GM12878 (cell line): ENCODE results near the gene NOVA2. TPM values are rescaled to one million over a fixed set of nuclear protein-coding genes. Genes with fewer than 3 reads are reported as not detected.
A peak's percentile ranks its signal among the peaks of the same experiment; 100 is the strongest.
"Not testable (repeated sequence)": the region's sequence is repeated elsewhere in the genome, so short reads cannot be mapped to it uniquely, and the experiment has no call there.

Experiments
- ATAC-seq: fragments of 200-7000 bp; cut with Tn5 transposase; 3 replicates; pipeline ENCODE4 v1.9.1; 2020; ENCODE audit warnings: mild to moderate bottlenecking, moderate library complexity
- BruUV-seq: library from RNA; stranded (reverse); fragments of 400-500 nt; replicated peaks from 2 replicates; lab custom pipeline; 2021; lab: Mats Ljungman, UMichigan
- CTCF ChIA-PET: fragments of 300-600 bp; sonication (Branson Sonifier 250); formaldehyde crosslinking; extraction: SDS; loops from one replicate; lab custom pipeline; 2021; ENCODE audit warnings: inconsistent platforms; lab: Yijun Ruan, JAX
- POLR2A ChIA-PET: fragments of 350-600 bp; formaldehyde crosslinking; extraction: SDS; loops from one replicate; lab custom pipeline; 2021; ENCODE audit warnings: inconsistent platforms; lab: Charles Lee
- RAD21 ChIA-PET: fragments of 300-600 bp; sonication (Branson Sonifier 250); formaldehyde crosslinking; loops from one replicate; lab custom pipeline; 2023; ENCODE audit warnings: antibody characterized with exemption; ENCODE audit not compliant: unreplicated experiment; lab: Charles Lee
- SMC1A ChIA-PET: fragments of 300-600 bp; sonication (Branson Sonifier 250); formaldehyde crosslinking; loops from one replicate; lab custom pipeline; 2023; ENCODE audit not compliant: unreplicated experiment, uncharacterized antibody; lab: Charles Lee
- DNase-seq: peaks from one replicate; pipeline ENCODE4 v3.0.0-alpha.2; 2011; ENCODE audit warnings: low read depth, low spot score
- FAIRE-seq: peaks from 3 replicates; lab custom pipeline; 2011; peaks lifted over from hg19 to GRCh38; lab: Jason Lieb, UNC
- H2AFZ ChIP-seq: 2 replicates; pipeline ENCODE4 v1.6.0; 2011; ENCODE audit warnings: low read depth, low read length, control low read depth; ENCODE audit not compliant: control insufficient read depth
- H3K27ac ChIP-seq: 2 replicates; pipeline ENCODE4 v1.5.1; 2011; ENCODE audit warnings: control low read depth; ENCODE audit not compliant: control insufficient read depth, insufficient read depth
- H3K27me3 ChIP-seq, 2 experiments: replicated peaks in 1 of 2; 2 replicates each; pipeline versions ENCODE4 v1.6.0 to v1.6.1; 2011; ENCODE audit warnings: low read length in 1 of 2; ENCODE audit not compliant: control insufficient read depth in 2 of 2, insufficient read depth in 2 of 2
- H3K36me3 ChIP-seq, 2 experiments: 2 replicates each; pipeline ENCODE4 v1.5.1; 2011; ENCODE audit warnings: low read length in 1 of 2; ENCODE audit not compliant: control insufficient read depth in 2 of 2, insufficient read depth in 2 of 2
- H3K4me1 ChIP-seq: 2 replicates; pipeline ENCODE4 v1.6.1; 2011; ENCODE audit warnings: mild to moderate bottlenecking, low read length, moderate library complexity, mixed read lengths; ENCODE audit not compliant: control insufficient read depth, insufficient read depth
- H3K4me2 ChIP-seq: 2 replicates; pipeline ENCODE4 v1.6.0; 2011; ENCODE audit warnings: control low read depth; ENCODE audit not compliant: control insufficient read depth, insufficient read depth
- H3K4me3 ChIP-seq: fragments of 200-600 bp; sonication (generic); 2 replicates; pipeline ENCODE4 v1.5.1; 2016
- H3K79me2 ChIP-seq: 2 replicates; pipeline ENCODE4 v1.6.0; 2011; ENCODE audit warnings: low read length; ENCODE audit not compliant: control insufficient read depth, insufficient read depth
- H3K9ac ChIP-seq: 2 replicates; pipeline ENCODE4 v1.8.0; 2011; ENCODE audit warnings: low read length, control low read depth, mixed read lengths; ENCODE audit not compliant: control insufficient read depth, insufficient read depth
- H3K9me3 ChIP-seq: replicated peaks from 3 replicates; pipeline ENCODE4 v1.5.1; 2011; ENCODE audit warnings: mild to moderate bottlenecking, low read length; ENCODE audit not compliant: control insufficient read depth, insufficient read depth
- H4K20me1 ChIP-seq: 2 replicates; pipeline ENCODE4 v1.6.0; 2011; ENCODE audit not compliant: control insufficient read depth, insufficient read depth
- BCL11A ChIP-seq: IDR thresholded peaks from 2 replicates; pipeline ENCODE4 v1.6.1; 2011; ENCODE audit warnings: low read depth, low read length
- CHD1 ChIP-seq: IDR thresholded peaks from 2 replicates; pipeline ENCODE4 v1.6.1; 2012; ENCODE audit warnings: low read depth, low read length, improper control_type of control experiment
- MAX ChIP-seq: IDR thresholded peaks from 2 replicates; pipeline ENCODE4 v1.6.1; 2012; ENCODE audit warnings: low read depth, low read length, improper control_type of control experiment
- POLR2A ChIP-seq: IDR thresholded peaks from 2 replicates; pipeline ENCODE4 v1.6.1; 2011; ENCODE audit warnings: low read depth, mild to moderate bottlenecking, low read length
- SKIL ChIP-seq: fragments of 450-650 bp; IDR thresholded peaks from 2 replicates; pipeline ENCODE4 v1.6.1; 2017; ENCODE audit warnings: mild to moderate bottlenecking, low read depth, inconsistent platforms; ENCODE audit not compliant: poor library complexity, severe bottlenecking
- SMAD1 ChIP-seq: fragments of 450-650 bp; IDR thresholded peaks from 2 replicates; pipeline ENCODE4 v1.6.1; 2018; ENCODE audit warnings: mild to moderate bottlenecking, low read depth; ENCODE audit not compliant: partially characterized antibody
- SMC3 ChIP-seq: IDR thresholded peaks from 2 replicates; pipeline ENCODE4 v1.6.1; 2011; ENCODE audit warnings: low read length, improper control_type of control experiment, borderline replicate concordance
- SPI1 ChIP-seq: IDR thresholded peaks from 2 replicates; pipeline ENCODE4 v1.6.1; 2011; ENCODE audit warnings: low read depth, mild to moderate bottlenecking, low read length, moderate library complexity, borderline replicate concordance; ENCODE audit not compliant: insufficient read depth
- WGBS: methylation state at CpG from one replicate; pipeline ENCODE4 v1.1.6; 2016; ENCODE audit warnings: low lambda C conversion rate; ENCODE audit not compliant: insufficient replicate concordance, insufficient coverage; ENCODE audit errors: missing lambda C conversion rate; 5-methylcytosine and 5-hydroxymethylcytosine counted together
- in situ Hi-C: fragments of 300-500 bp; cut with MboI; formaldehyde crosslinking; loops from 9 replicates; pipeline ENCODE4 v1.14.3; 2018; ENCODE audit warnings: mixed read lengths
- intact Hi-C: fragments of 100-400 bp; cut with micrococcal nuclease; formaldehyde crosslinking; loops from one replicate; pipeline ENCODE4 v1.14.2; 2022; ENCODE audit not compliant: unreplicated experiment
- polyA plus RNA-seq, 11 experiments: library from polyadenylated mRNA; depleted of rRNA in 4 of 11; unstranded in 6 of 11; stranded (reverse) in 5 of 11; fragments of >200 nt; fragmentation: Nextera tagmentation in 4 of 11; fragmentation: Illumina TruSeq in 1 of 11; extraction: Ambion mirVana in 4 of 11; extraction: Trizol in 1 of 11; gene quantifications; 1 replicate in 1 of 11; 2 replicates in 10 of 11; pipeline versions ENCODE4 v1.2.1 to v1.2.3, GENCODE V29; 2011 to 2016; ENCODE audit warnings: inconsistent platforms in 2 of 11, missing spikeins in 2 of 11, low read depth in 1 of 11
- total RNA-seq, 4 experiments: library from RNA; depleted of rRNA in 3 of 4; stranded (reverse); fragments of >200 nt in 3 of 4; fragmentation: Illumina TruSeq in 1 of 4; extraction: Trizol in 1 of 4; gene quantifications; 2 replicates each; pipeline versions ENCODE4 v1.2.1 to v1.2.3, GENCODE V29; 2013 to 2021

The NOVA2 gene
- total and polyA plus RNA-seq, 10 of the 15 experiments (the other 5 are each of a cell fraction or from before 2014, with no cell fraction given) = under 0.01 to 0.44 (median 0.03) TPM; not detected in 4

GRCh38 chr19:45897261-45897812 lies 76.3 kb downstream of the NOVA2 start:
- BruUV-seq = no TSS peak
- Histone ChIP-seq H3K79me2 (peaks cover 8% of the 10 kb centered on the region), H2AFZ (no peak overlapping the region), H3K4me2 (no peak overlapping the region), H3K9ac (no peak overlapping the region), H3K4me3 (no peak overlapping the region), H3K36me3 (no peaks in the 10 kb centered on the region; a peak in 2 of 4 replicates), H4K20me1 (no peaks in the 10 kb centered on the region), H3K4me1 (peaks cover 9% of the 10 kb centered on the region), H3K27ac (no peak overlapping the region), H3K27me3 (no peaks in the 10 kb centered on the region), H3K9me3 (no peaks in the 10 kb centered on the region)
- in situ Hi-C loops (no loop called here), intact Hi-C loops (no loop called here)
- RAD21 ChIA-PET = no interaction called here
- FAIRE-seq = no peak
- TF ChIP-seq BCL11A (no peak), SPI1 (peak; percentile 31; the same call in 1 of the 2 replicates), SMC3 (no peak), MAX (no peak), CHD1 (no peak), SKIL (no peak), SMAD1 (no peak), POLR2A (no peak)
- DNase-seq = no peak
- POLR2A ChIA-PET = no interaction called here
- WGBS = 66% methylated on average over 8 of the region's 8 CpGs
- ATAC-seq = no peak
- SMC1A ChIA-PET = interaction anchor here (1.2 kb wide), 1 partner anchor 12 kb away, joined by 3 read pairs; the partner anchor contains the start of gene IRF2BP1
- CTCF ChIA-PET = no interaction called here

GRCh38 chr19:45895983-45896599 lies 77.6 kb downstream of the NOVA2 start:
- H3K4me3 ChIP-seq, ATAC-seq, H4K20me1 ChIP-seq, H3K27me3 ChIP-seq, POLR2A ChIA-PET, DNase-seq, in situ Hi-C loops, RAD21 ChIA-PET, H3K36me3 ChIP-seq, H3K9ac ChIP-seq, intact Hi-C loops, H3K79me2 ChIP-seq, H2AFZ ChIP-seq, BruUV-seq, FAIRE-seq, H3K4me2 ChIP-seq, H3K27ac ChIP-seq, H3K4me1 ChIP-seq, H3K9me3 ChIP-seq: not testable (repeated sequence)
- WGBS = 92% methylated on average over 12 of the region's 12 CpGs
- ChIA-PET SMC1A (interaction anchor here (1.0 kb wide), 1 partner anchor 30 kb away, joined by 3 read pairs; no protein-coding TSS in a partner anchor), CTCF (interaction anchor here (1.6 kb wide), 1 partner anchor 32 kb away, joined by 4 read pairs; the partner anchor contains the start of gene FOXA3)
